Measurements from ENCODE around the gene FAM98C.
A peak's percentile ranks its signal among the peaks of the same experiment; 100 is the strongest.

The FAM98C gene

GRCh38 chr19:38388349-38389100, 14.4 kb upstream of the FAM98C start, which contains the start of gene SPRED3:
Gene SPRED3, plus strand, starts transcription at chr19:38388697. Its CDS starts 1,606 bp downstream, at chr19:38390303.
- Histone ChIP-seq H3K4me1 (ENCODE audit: control insufficient read depth, insufficient read depth, low read length, poor library complexity, severe bottlenecking) (peaks cover 19% of the 10 kb centered on the region), H3K9me3 (ENCODE audit: control insufficient read depth, low read length) (no peaks in the 10 kb centered on the region), H3K27ac (ENCODE audit: low read depth, low read length, severe bottlenecking) (peak within 1 kb of the TSS; percentile 86), H3K4me3 (ENCODE audit: extremely low read depth, insufficient read depth, low read length, poor library complexity, severe bottlenecking) (peak within 1 kb of the TSS; percentile 68), H3K36me3 (ENCODE audit: control insufficient read depth, insufficient read depth, low read length) (peaks cover 41% of the 10 kb centered on the region)
- WGBS, 2 experiments (ENCODE audit: insufficient coverage in 2 of 2), result 0% methylated on average over 21 of the region's 46 CpGs

- H3K9me3 ChIP-seq (ENCODE audit: control insufficient read depth, low read length), result no peaks in the 10 kb centered on the region
- H3K4me3 ChIP-seq (ENCODE audit: extremely low read depth, insufficient read depth, low read length, poor library complexity, severe bottlenecking), result peak overlapping the region; percentile 68
- H3K27ac ChIP-seq (ENCODE audit: low read depth, low read length, severe bottlenecking), result peak overlapping the region; percentile 86
- H3K4me1 ChIP-seq (ENCODE audit: control insufficient read depth, insufficient read depth, low read length, poor library complexity, severe bottlenecking), result peaks cover 19% of the 10 kb centered on the region
- 4 to 18% methylated on average over 5 of the region's 28 CpGs for WGBS, 2 experiments (ENCODE audit: insufficient coverage in 2 of 2)
- peaks cover 41% of the 10 kb centered on the region for H3K36me3 ChIP-seq (ENCODE audit: control insufficient read depth, insufficient read depth, low read length)
Observed at GRCh38 chr19:38389101-38389925, 13.6 kb upstream of the FAM98C start.

- Histone ChIP-seq H3K36me3 (ENCODE audit: control insufficient read depth, insufficient read depth, low read length) (peaks cover 46% of the 10 kb centered on the region), H3K9me3 (ENCODE audit: control insufficient read depth, low read length) (no peaks in the 10 kb centered on the region), H3K4me1 (ENCODE audit: control insufficient read depth, insufficient read depth, low read length, poor library complexity, severe bottlenecking) (peaks cover 19% of the 10 kb centered on the region), H3K4me3 (ENCODE audit: extremely low read depth, insufficient read depth, low read length, poor library complexity, severe bottlenecking) (peak overlapping the region; percentile 68), H3K27ac (ENCODE audit: low read depth, low read length, severe bottlenecking) (no peak overlapping the region)
- WGBS, 2 experiments (ENCODE audit: insufficient coverage in 2 of 2), result 39 to 40% methylated on average over 5 to 12 of the region's 22 CpGs
Observed at GRCh38 chr19:38389957-38390924, 12.7 kb upstream of the FAM98C start.

GRCh38 chr19:38391911-38392464, 10.9 kb upstream of the FAM98C start:
- Histone ChIP-seq H3K4me1 (ENCODE audit: control insufficient read depth, insufficient read depth, low read length, poor library complexity, severe bottlenecking) (peaks cover 18% of the 10 kb centered on the region), H3K4me3 (ENCODE audit: extremely low read depth, insufficient read depth, low read length, poor library complexity, severe bottlenecking) (no peak overlapping the region), H3K27ac (ENCODE audit: low read depth, low read length, severe bottlenecking) (no peak overlapping the region), H3K9me3 (ENCODE audit: control insufficient read depth, low read length) (no peaks in the 10 kb centered on the region), H3K36me3 (ENCODE audit: control insufficient read depth, insufficient read depth, low read length) (peaks cover 51% of the 10 kb centered on the region)
- WGBS, 2 experiments (ENCODE audit: insufficient coverage in 2 of 2), result 73 to 77% methylated on average over 3 to 5 of the region's 8 CpGs

GRCh38 chr19:38392707-38393308, 10.1 kb upstream of the FAM98C start:
- H3K4me1 ChIP-seq (ENCODE audit: control insufficient read depth, insufficient read depth, low read length, poor library complexity, severe bottlenecking), result peaks cover 15% of the 10 kb centered on the region
- H3K9me3 ChIP-seq (ENCODE audit: control insufficient read depth, low read length), result no peaks in the 10 kb centered on the region
- H3K27ac ChIP-seq (ENCODE audit: low read depth, low read length, severe bottlenecking), result no peak overlapping the region
- 83 to 88% methylated on average over 6 of the region's 6 CpGs for WGBS, 2 experiments (ENCODE audit: insufficient coverage in 2 of 2)
- peaks cover 53% of the 10 kb centered on the region for H3K36me3 ChIP-seq (ENCODE audit: control insufficient read depth, insufficient read depth, low read length)
- H3K4me3 ChIP-seq (ENCODE audit: extremely low read depth, insufficient read depth, low read length, poor library complexity, severe bottlenecking), result no peak overlapping the region

- Histone ChIP-seq H3K27ac (ENCODE audit: low read depth, low read length, severe bottlenecking) (no peak overlapping the region), H3K9me3 (ENCODE audit: control insufficient read depth, low read length) (no peaks in the 10 kb centered on the region), H3K4me3 (ENCODE audit: extremely low read depth, insufficient read depth, low read length, poor library complexity, severe bottlenecking) (no peak overlapping the region), H3K36me3 (ENCODE audit: control insufficient read depth, insufficient read depth, low read length) (peaks cover 53% of the 10 kb centered on the region), H3K4me1 (ENCODE audit: control insufficient read depth, insufficient read depth, low read length, poor library complexity, severe bottlenecking) (peaks cover 19% of the 10 kb centered on the region)
- 82 to 92% methylated on average over 26 to 30 of the region's 30 CpGs for WGBS, 2 experiments (ENCODE audit: insufficient coverage in 2 of 2)
Observed at GRCh38 chr19:38394488-38394887, 8.4 kb upstream of the FAM98C start.

GRCh38 chr19:38395381-38396114, 7.3 kb upstream of the FAM98C start:
- H3K36me3 ChIP-seq (ENCODE audit: control insufficient read depth, insufficient read depth, low read length), result peaks cover 53% of the 10 kb centered on the region
- H3K4me3 ChIP-seq (ENCODE audit: extremely low read depth, insufficient read depth, low read length, poor library complexity, severe bottlenecking), result no peak overlapping the region
- WGBS, 2 experiments (ENCODE audit: insufficient coverage in 2 of 2), result 97% methylated on average over 73 to 82 of the region's 86 CpGs
- H3K4me1 ChIP-seq (ENCODE audit: control insufficient read depth, insufficient read depth, low read length, poor library complexity, severe bottlenecking), result peaks cover 22% of the 10 kb centered on the region
- H3K27ac ChIP-seq (ENCODE audit: low read depth, low read length, severe bottlenecking), result no peak overlapping the region
- H3K9me3 ChIP-seq (ENCODE audit: control insufficient read depth, low read length), result no peaks in the 10 kb centered on the region

GRCh38 chr19:38399081-38399480, 3.8 kb upstream of the FAM98C start:
- 33 to 75% methylated on average over 1 to 2 of the region's 9 CpGs for WGBS, 2 experiments (ENCODE audit: insufficient coverage in 2 of 2)
- no peak overlapping the region for H3K27ac ChIP-seq (ENCODE audit: low read depth, low read length, severe bottlenecking)

GRCh38 chr19:38399537-38399936, 3.4 kb upstream of the FAM98C start:
- WGBS, 2 experiments (ENCODE audit: insufficient coverage in 2 of 2), result 80 to 83% methylated on average over 1 of the region's 1 CpG
- Histone ChIP-seq H3K4me1 (ENCODE audit: control insufficient read depth, insufficient read depth, low read length, poor library complexity, severe bottlenecking) (peaks cover 19% of the 10 kb centered on the region), H3K27ac (ENCODE audit: low read depth, low read length, severe bottlenecking) (no peak overlapping the region), H3K9me3 (ENCODE audit: control insufficient read depth, low read length) (no peaks in the 10 kb centered on the region), H3K4me3 (ENCODE audit: extremely low read depth, insufficient read depth, low read length, poor library complexity, severe bottlenecking) (no peak overlapping the region), H3K36me3 (ENCODE audit: control insufficient read depth, insufficient read depth, low read length) (peaks cover 21% of the 10 kb centered on the region)

More at GRCh38 chr19:38399081-38399480, 3.8 kb upstream of the FAM98C start:
- Histone ChIP-seq H3K4me3 (ENCODE audit: extremely low read depth, insufficient read depth, low read length, poor library complexity, severe bottlenecking) (no peak overlapping the region), H3K9me3 (ENCODE audit: control insufficient read depth, low read length) (no peaks in the 10 kb centered on the region), H3K36me3 (ENCODE audit: control insufficient read depth, insufficient read depth, low read length) (peaks cover 26% of the 10 kb centered on the region), H3K4me1 (ENCODE audit: control insufficient read depth, insufficient read depth, low read length, poor library complexity, severe bottlenecking) (peaks cover 19% of the 10 kb centered on the region)

Data from mesodermal cell (in vitro differentiated cells).